Endothelial cell of umbilical vein (primary cell): ENCODE data around the gene THEM5. TPM values are rescaled to one million over a fixed set of nuclear protein-coding genes. Genes with fewer than 3 reads are reported as not detected.

Experiments used
- BruUV-seq: library from RNA; stranded (reverse); fragments of 400-500 nt; replicated peaks from 2 replicates; lab custom pipeline; 2021; lab: Mats Ljungman, UMichigan
- CTCF ChIA-PET: fragments of 300-600, 350-600 bp; sonication (Branson Sonifier 250); formaldehyde crosslinking; loops from one replicate; lab custom pipeline; 2021; ENCODE audit warnings: antibody characterized with exemption, inconsistent platforms; lab: Charles Lee
- POLR2A ChIA-PET: fragments of 300-600, 350-600 bp; sonication (Branson Sonifier 250); formaldehyde crosslinking; loops from one replicate; lab custom pipeline; 2021; ENCODE audit warnings: antibody characterized with exemption, inconsistent platforms; lab: Charles Lee
- DNase-seq: peaks from one replicate; pipeline ENCODE4 v3.0.0-alpha.2; 2011; ENCODE audit warnings: low read depth, low spot score
- FAIRE-seq: peaks from 2 replicates; lab custom pipeline; 2011; peaks lifted over from hg19 to GRCh38; lab: Jason Lieb, UNC
- H2AFZ ChIP-seq: 2 replicates; pipeline ENCODE4 v1.6.0; 2012; ENCODE audit warnings: low read depth, low read length, control low read depth, inconsistent platforms
- H3K27ac ChIP-seq: 2 replicates; pipeline ENCODE4 v1.5.1; 2011; ENCODE audit warnings: low read depth, mild to moderate bottlenecking, control low read depth, low read length, moderate library complexity; ENCODE audit not compliant: insufficient read depth
- H3K27me3 ChIP-seq, 2 experiments: 2 replicates each; pipeline versions ENCODE4 v1.6.0 to v1.6.1; 2011; ENCODE audit warnings: low read length in 2 of 2, mixed read lengths in 1 of 2; ENCODE audit not compliant: control insufficient read depth in 2 of 2, insufficient read depth in 2 of 2
- H3K36me3 ChIP-seq, 2 experiments: 2 replicates in 1 of 2; 3 replicates in 1 of 2; pipeline ENCODE4 v1.5.1; 2011; ENCODE audit warnings: low read length in 2 of 2, mild to moderate bottlenecking in 1 of 2, moderate library complexity in 1 of 2; ENCODE audit not compliant: control insufficient read depth in 2 of 2, insufficient read depth in 2 of 2; ENCODE audit errors: extremely low read depth in 1 of 2
- H3K4me1 ChIP-seq: 3 replicates; pipeline ENCODE4 v1.5.1; 2011; ENCODE audit warnings: mild to moderate bottlenecking, low read length; ENCODE audit not compliant: control insufficient read depth, insufficient read depth; ENCODE audit errors: extremely low read depth
- H3K4me2 ChIP-seq: 2 replicates; pipeline ENCODE4 v1.6.1; 2011; ENCODE audit warnings: low read length, control low read depth, mixed read lengths; ENCODE audit not compliant: insufficient read depth
- H3K4me3 ChIP-seq, 3 experiments: fragments of 200-600 bp in 1 of 3; sonication (generic), shearing (Covaris generic) in 1 of 3; replicated peaks in 1 of 3; 2 replicates each; pipeline ENCODE4 v1.5.1; 2011 to 2016; ENCODE audit warnings: control low read depth in 3 of 3, low read length in 3 of 3, mild to moderate bottlenecking in 2 of 3, inconsistent platforms in 1 of 3, low read depth in 1 of 3, moderate library complexity in 1 of 3; ENCODE audit not compliant: insufficient read depth in 1 of 3
- H3K79me2 ChIP-seq: 2 replicates; pipeline ENCODE4 v1.6.0; 2012; ENCODE audit warnings: low read length, inconsistent platforms; ENCODE audit not compliant: control insufficient read depth, insufficient read depth
- H3K9ac ChIP-seq: replicated peaks from 2 replicates; pipeline ENCODE3; 2011; ENCODE audit warnings: low read length, control low read depth; ENCODE audit not compliant: insufficient read depth; ENCODE audit errors: extremely low read depth
- H3K9me1 ChIP-seq: replicated peaks from 3 replicates; pipeline ENCODE4 v1.6.0; 2011; ENCODE audit warnings: mild to moderate bottlenecking, low read length; ENCODE audit not compliant: control insufficient read depth, insufficient read depth; ENCODE audit errors: extremely low read depth
- H3K9me3 ChIP-seq: replicated peaks from 2 replicates; pipeline ENCODE4 v1.5.1; 2012; ENCODE audit warnings: low read length, inconsistent platforms; ENCODE audit not compliant: control insufficient read depth, insufficient read depth
- H4K20me1 ChIP-seq: replicated peaks from 2 replicates; pipeline ENCODE3; 2011; ENCODE audit warnings: mild to moderate bottlenecking, low read length; ENCODE audit not compliant: control insufficient read depth, insufficient read depth; ENCODE audit errors: extremely low read depth
- CTCF ChIP-seq, 2 donors: IDR thresholded peaks; 1 replicate in 1 of 2; 2 replicates in 1 of 2; pipeline ENCODE4 v1.5.1; 2011; ENCODE audit warnings: low read length in 2 of 2, mild to moderate bottlenecking in 2 of 2, moderate library complexity in 2 of 2, control low read depth in 1 of 2, inconsistent platforms in 1 of 2, low read depth in 1 of 2; ENCODE audit not compliant: insufficient read depth in 1 of 2; ENCODE audit errors: extremely low read depth in 1 of 2
- EZH2 ChIP-seq: IDR thresholded peaks from 2 replicates; pipeline ENCODE4 v1.6.1; 2012; ENCODE audit warnings: borderline replicate concordance, low read depth, mild to moderate bottlenecking, moderate library complexity, low read length, inconsistent platforms; ENCODE audit not compliant: severe bottlenecking
- FOS ChIP-seq: IDR thresholded peaks from 2 replicates; pipeline ENCODE4 v1.6.1; 2011; ENCODE audit warnings: mild to moderate bottlenecking, low read length, moderate library complexity, borderline replicate concordance; ENCODE audit not compliant: insufficient read depth
- GATA2 ChIP-seq: IDR thresholded peaks from 2 replicates; pipeline ENCODE4 v1.7.0; 2011; ENCODE audit warnings: low read depth, mild to moderate bottlenecking, moderate library complexity, mixed read lengths, low read length; ENCODE audit not compliant: insufficient read length, insufficient read depth
- JUN ChIP-seq: IDR thresholded peaks from 2 replicates; pipeline ENCODE4 v1.6.1; 2011; ENCODE audit warnings: borderline replicate concordance, low read depth; ENCODE audit not compliant: insufficient read length, insufficient read depth
- MAX ChIP-seq: IDR thresholded peaks from 2 replicates; pipeline ENCODE4 v1.6.1; 2011; ENCODE audit not compliant: insufficient read depth, insufficient read length
- MYC ChIP-seq: IDR thresholded peaks from one replicate; pipeline ENCODE4 v1.6.1; 2011; ENCODE audit warnings: mild to moderate bottlenecking, low read depth, low read length
- POLR2A ChIP-seq: IDR thresholded peaks from 2 replicates; pipeline ENCODE4 v1.6.1; 2012; ENCODE audit warnings: low read depth, mild to moderate bottlenecking, control low read depth, low read length
- POLR2AphosphoS5 ChIP-seq: IDR thresholded peaks from 2 replicates; pipeline ENCODE4 v1.6.1; 2012; ENCODE audit warnings: low read depth, mild to moderate bottlenecking, control low read depth, low read length, moderate library complexity; ENCODE audit not compliant: insufficient read depth
- dilution Hi-C: fragments of 300-500 bp; cut with MboI; formaldehyde crosslinking; loops from one replicate; pipeline ENCODE4 v1.15.0; 2019; ENCODE audit warnings: low sequenced_read_pairs; ENCODE audit not compliant: extremely low pct_ligation_motif_present
- intact Hi-C: fragments of 100-400 bp; cut with micrococcal nuclease; formaldehyde crosslinking; loops from one replicate; pipeline ENCODE4 v1.10.0; 2022
- polyA plus RNA-seq, 4 experiments: library from polyadenylated mRNA; depleted of rRNA in 3 of 4; stranded (reverse) in 3 of 4; unstranded in 1 of 4; fragments of >200 nt; gene quantifications; 2 replicates each; pipeline versions ENCODE4 v1.2.1 to v1.2.3, GENCODE V29; 2011 to 2012; ENCODE audit warnings: missing spikeins in 1 of 4
- total RNA-seq: library from RNA; stranded (reverse); gene quantifications from 2 replicates; pipeline ENCODE4 v1.2.3, GENCODE V29; 2021

THEM5 gene
- total and polyA plus RNA-seq, 2 donors (not counting 3 experiments of a cell fraction or from before 2014, with no cell fraction given): not detected

GRCh38 chr1:151849126-151849525, 4.4 kb downstream of the THEM5 start:
- no peak overlapping the region for H2AFZ ChIP-seq
- no peak for DNase-seq
- H3K4me2 ChIP-seq: no peak overlapping the region
- H3K9me1 ChIP-seq: no peaks in the 10 kb centered on the region
- H3K9me3 ChIP-seq: no peaks in the 10 kb centered on the region
- ChIA-PET CTCF (interaction anchor here (1.3 to 3.6 kb wide), 4 partner anchors 9 to 40 kb away, joined by 3 to 22 read pairs (median 6); no protein-coding TSS in a partner anchor), POLR2A (no interaction called here)
- no TSS peak for BruUV-seq
- no peak overlapping the region for H3K4me3 ChIP-seq
- H4K20me1 ChIP-seq: no peaks in the 10 kb centered on the region
- dilution Hi-C loops (no loop called here), intact Hi-C loops (loop anchor here (2.0 to 5.0 kb wide), 2 partner anchors 20 to 58 kb away; partner anchors contain the start of gene THEM4)
- no peak overlapping the region for H3K9ac ChIP-seq
- no peaks in the 10 kb centered on the region for H3K79me2 ChIP-seq
- no peaks in the 10 kb centered on the region for H3K36me3 ChIP-seq
- no peak overlapping the region for H3K27ac ChIP-seq
- peaks cover 17% of the 10 kb centered on the region for H3K4me1 ChIP-seq
- H3K27me3 ChIP-seq: peaks cover 3 to 9% of the 10 kb centered on the region in 2 experiments
- FAIRE-seq: no peak
- no peak for TF ChIP-seq GATA2
- TF ChIP-seq FOS: no peak
- no peak for TF ChIP-seq MAX
- TF ChIP-seq CTCF (IDR thresholded peaks at IDR 0.05; ENCODE audit: extremely low read depth in 1 of 2, insufficient read depth in 1 of 2, low read depth in 1 of 2, low read length in 2 of 2): no peak
- no peak for TF ChIP-seq JUN
- TF ChIP-seq EZH2: no peak
- no peak for TF ChIP-seq POLR2A
- TF ChIP-seq POLR2AphosphoS5: no peak
- no peak for TF ChIP-seq MYC
